ENCODE measurements around the gene KRT2.

The KRT2 gene

GRCh38 chr12:52602552-52602951 lies 49.5 kb downstream of the KRT2 start:
- Histone ChIP-seq H3K4me3 (no peak overlapping the region), H3K9me3 (no peaks in the 10 kb centered on the region), H3K27ac (no peak overlapping the region), H3K27me3 (peaks cover 0 to 37% of the 10 kb centered on the region in 2 donors), H3K36me3 (no peaks in the 10 kb centered on the region), H3K4me1 (no peaks in the 10 kb centered on the region)
- no peak for TF ChIP-seq CTCF (IDR thresholded peaks at IDR 0.05)
- intact Hi-C loops (cut with DNase I; ENCODE audit: low total_unique reads) = no loop called here
- no peak for DNase-seq

- intact Hi-C loops (cut with DNase I; ENCODE audit: low total_unique reads) = no loop called here
- peaks cover 0 to 37% of the 10 kb centered on the region in 2 donors for H3K27me3 ChIP-seq
These were observed 50.3 kb downstream of the KRT2 start for GRCh38 chr12:52601671-52602070.

GRCh38 chr12:52600941-52601481 lies 51.0 kb downstream of the KRT2 start, which contains the start of gene KRT72:
KRT72 (minus strand) TSS chr12:52601463; CDS start chr12:52601452, 11 bp downstream.
- Histone ChIP-seq H3K9me3 (no peaks in the 10 kb centered on the region), H3K4me1 (no peaks in the 10 kb centered on the region), H3K27ac (no peak within 1 kb of the TSS), H3K27me3 (peaks cover 0 to 37% of the 10 kb centered on the region in 2 donors), H3K4me3 (no peak within 1 kb of the TSS), H3K36me3 (no peaks in the 10 kb centered on the region)
- no peak for DNase-seq
- intact Hi-C loops (cut with DNase I; ENCODE audit: low total_unique reads) = no loop called here
- no peak for TF ChIP-seq CTCF (IDR thresholded peaks at IDR 0.05)

More at GRCh38 chr12:52601671-52602070, 50.3 kb downstream of the KRT2 start:
- Histone ChIP-seq H3K4me1 (no peaks in the 10 kb centered on the region), H3K4me3 (no peak overlapping the region), H3K36me3 (no peaks in the 10 kb centered on the region), H3K27ac (no peak overlapping the region), H3K9me3 (no peaks in the 10 kb centered on the region)
- TF ChIP-seq CTCF (IDR thresholded peaks at IDR 0.05) = no peak
- DNase-seq = no peak

GRCh38 chr12:52600475-52600874 lies 51.5 kb downstream of the KRT2 start:
- Histone ChIP-seq H3K27ac (no peak overlapping the region), H3K9me3 (no peaks in the 10 kb centered on the region), H3K36me3 (no peaks in the 10 kb centered on the region), H3K27me3 (peaks cover 0 to 37% of the 10 kb centered on the region in 2 donors), H3K4me1 (no peaks in the 10 kb centered on the region), H3K4me3 (no peak overlapping the region)
- no peak for DNase-seq
- no peak for TF ChIP-seq CTCF (IDR thresholded peaks at IDR 0.05)
- intact Hi-C loops (cut with DNase I; ENCODE audit: low total_unique reads) = no loop called here

GRCh38 chr12:52600071-52600470 lies 51.9 kb downstream of the KRT2 start:
- Histone ChIP-seq H3K9me3 (no peaks in the 10 kb centered on the region), H3K27me3 (peaks cover 0 to 37% of the 10 kb centered on the region in 2 donors), H3K36me3 (no peaks in the 10 kb centered on the region), H3K27ac (no peak overlapping the region), H3K4me1 (no peaks in the 10 kb centered on the region), H3K4me3 (no peak overlapping the region)
- intact Hi-C loops (cut with DNase I; ENCODE audit: low total_unique reads) = no loop called here
- DNase-seq = no peak
- no peak for TF ChIP-seq CTCF (IDR thresholded peaks at IDR 0.05)

- Histone ChIP-seq H3K4me1 (no peaks in the 10 kb centered on the region), H3K27ac (no peak overlapping the region), H3K27me3 (peaks cover 0 to 37% of the 10 kb centered on the region in 2 donors), H3K9me3 (no peaks in the 10 kb centered on the region), H3K4me3 (no peak overlapping the region), H3K36me3 (no peaks in the 10 kb centered on the region)
- no peak for DNase-seq
- no peak for TF ChIP-seq CTCF (IDR thresholded peaks at IDR 0.05)
- intact Hi-C loops (cut with DNase I; ENCODE audit: low total_unique reads) = loop anchor here (10.0 kb wide), 1 partner anchor 366 kb away; no protein-coding TSS in a partner anchor
These were observed 53.0 kb downstream of the KRT2 start for GRCh38 chr12:52598966-52599365.

Data from tibial artery (tissue), 4 donors.